Esophagus squamous epithelium (tissue), 4 donors: Measurements from ENCODE around the gene DOK1.
A peak's percentile ranks its signal among the peaks of the same experiment; 100 is the strongest.

ENCODE experiments used
- CTCF ChIP-seq, 6 experiments: fragments of 450-650 bp in 4 of 6; fragments of 200-600 bp in 2 of 6; sonication (generic) in 2 of 6; IDR thresholded peaks; one replicate each; pipeline ENCODE4 v1.5.1; 2016 to 2019; ENCODE audit warnings: antibody characterized with exemption in 6 of 6, mild to moderate bottlenecking in 4 of 6, moderate library complexity in 4 of 6
- POLR2A ChIP-seq, 4 donors: fragments of 450-650 bp; IDR thresholded peaks; one replicate each; pipeline ENCODE4 v1.6.1; 2017; ENCODE audit warnings: antibody characterized with exemption in 4 of 4, mild to moderate bottlenecking in 4 of 4, moderate library complexity in 3 of 4

GRCh38 chr2:74507145-74507925 lies 47.2 kb upstream of the DOK1 start, which contains the start of gene PCGF1:
- TF ChIP-seq CTCF (IDR thresholded peaks at IDR 0.05): peak in 5 of 6 experiments; percentile 8 to 38 (median 20)
- peak in 3 of 4 donors; percentile 25 to 55 (median 30) for TF ChIP-seq POLR2A (IDR thresholded peaks at IDR 0.05)
